Measurements from ENCODE around the gene UBP1. TPM values are rescaled to one million over a fixed set of nuclear protein-coding genes. Genes with fewer than 3 reads are reported as not detected.

Gene UBP1
- total RNA-seq, 4 donors from 2014 or later: 65.9 to 180 (median 86.1) TPM

DNA sequence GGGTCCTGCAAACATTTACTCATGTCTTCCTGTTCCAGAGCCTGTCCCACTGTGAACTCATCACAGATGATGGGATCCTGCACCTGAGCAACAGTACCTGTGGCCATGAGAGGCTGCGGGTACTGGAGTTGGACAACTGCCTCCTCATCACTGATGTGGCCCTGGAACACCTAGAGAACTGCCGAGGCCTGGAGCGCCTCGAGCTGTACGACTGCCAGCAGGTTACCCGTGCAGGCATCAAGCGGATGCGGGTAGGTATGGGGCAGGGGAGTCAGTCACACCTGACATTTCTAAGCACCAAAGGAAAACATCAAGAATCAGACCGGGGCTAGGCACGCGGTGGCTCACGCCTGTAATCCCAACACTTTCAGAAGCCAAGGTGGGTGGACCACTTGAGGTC lies 56.3 kb downstream of the UBP1 start:
- no peaks in the 10 kb centered on the region for H3K9me3 ChIP-seq
- TF ChIP-seq POLR2AphosphoS5 (IDR thresholded peaks at IDR 0.05): no peak
- TF ChIP-seq POLR2A (IDR thresholded peaks at IDR 0.05): no peak
- TF ChIP-seq EP300 (IDR thresholded peaks at IDR 0.05; ENCODE audit: low read depth): no peak
- TF ChIP-seq, protein P1, sequence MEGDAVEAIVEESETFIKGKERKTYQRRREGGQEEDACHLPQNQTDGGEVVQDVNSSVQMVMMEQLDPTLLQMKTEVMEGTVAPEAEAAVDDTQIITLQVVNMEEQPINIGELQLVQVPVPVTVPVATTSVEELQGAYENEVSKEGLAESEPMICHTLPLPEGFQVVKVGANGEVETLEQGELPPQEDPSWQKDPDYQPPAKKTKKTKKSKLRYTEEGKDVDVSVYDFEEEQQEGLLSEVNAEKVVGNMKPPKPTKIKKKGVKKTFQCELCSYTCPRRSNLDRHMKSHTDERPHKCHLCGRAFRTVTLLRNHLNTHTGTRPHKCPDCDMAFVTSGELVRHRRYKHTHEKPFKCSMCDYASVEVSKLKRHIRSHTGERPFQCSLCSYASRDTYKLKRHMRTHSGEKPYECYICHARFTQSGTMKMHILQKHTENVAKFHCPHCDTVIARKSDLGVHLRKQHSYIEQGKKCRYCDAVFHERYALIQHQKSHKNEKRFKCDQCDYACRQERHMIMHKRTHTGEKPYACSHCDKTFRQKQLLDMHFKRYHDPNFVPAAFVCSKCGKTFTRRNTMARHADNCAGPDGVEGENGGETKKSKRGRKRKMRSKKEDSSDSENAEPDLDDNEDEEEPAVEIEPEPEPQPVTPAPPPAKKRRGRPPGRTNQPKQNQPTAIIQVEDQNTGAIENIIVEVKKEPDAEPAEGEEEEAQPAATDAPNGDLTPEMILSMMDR (IDR thresholded peaks at IDR 0.05): no peak
- 98% methylated on average over 12 of the region's 12 CpGs; no CpG with 5 or more reads in 1 of the 2 donors for WGBS, 2 donors (ENCODE audit: low coverage in 1 of 2)
- no peaks in the 10 kb centered on the region for H3K27me3 ChIP-seq
- in situ Hi-C loops (cut with MboI; ENCODE audit: low pct_ligation_motif_present in 1 of 4, low pct_unique_long_range_greater_than_20kb in 1 of 4, low sequenced_read_pairs in 3 of 4) (loop anchor here in 1 of 4 donors (10.0 kb wide), 1 partner anchor 259 kb away; no protein-coding TSS in a partner anchor), intact Hi-C loops (cut with DNase I; ENCODE audit: low total_unique reads) (no loop called here)
- no peak for DNase-seq
- H3K36me3 ChIP-seq: peaks cover 0 to 4% (median 0%) of the 10 kb centered on the region in 4 donors
- no peak overlapping the region for H3K4me3 ChIP-seq
- H3K4me1 ChIP-seq: no peaks in the 10 kb centered on the region
- H3K27ac ChIP-seq: no peak overlapping the region

DNA sequence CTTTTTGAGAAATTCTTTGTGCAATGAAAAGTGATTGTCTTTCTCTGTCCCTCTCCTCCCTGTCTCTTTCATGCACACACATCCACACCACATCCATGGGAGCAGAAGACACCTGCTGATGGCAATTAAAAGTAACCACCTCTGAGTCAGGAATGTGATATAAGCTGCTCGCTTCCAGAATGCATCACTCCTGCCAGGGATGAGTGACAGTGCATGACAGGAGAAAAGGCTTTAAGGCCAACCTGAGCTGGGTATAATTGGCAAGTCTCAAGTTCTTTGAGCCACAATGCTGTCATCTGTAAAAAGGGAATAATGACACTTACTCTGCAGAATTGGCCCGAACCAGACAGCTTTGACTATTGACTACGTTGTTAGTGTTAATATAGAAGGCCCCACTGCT lies 59.6 kb downstream of the UBP1 start:
- H3K9me3 ChIP-seq: no peaks in the 10 kb centered on the region

DNA sequence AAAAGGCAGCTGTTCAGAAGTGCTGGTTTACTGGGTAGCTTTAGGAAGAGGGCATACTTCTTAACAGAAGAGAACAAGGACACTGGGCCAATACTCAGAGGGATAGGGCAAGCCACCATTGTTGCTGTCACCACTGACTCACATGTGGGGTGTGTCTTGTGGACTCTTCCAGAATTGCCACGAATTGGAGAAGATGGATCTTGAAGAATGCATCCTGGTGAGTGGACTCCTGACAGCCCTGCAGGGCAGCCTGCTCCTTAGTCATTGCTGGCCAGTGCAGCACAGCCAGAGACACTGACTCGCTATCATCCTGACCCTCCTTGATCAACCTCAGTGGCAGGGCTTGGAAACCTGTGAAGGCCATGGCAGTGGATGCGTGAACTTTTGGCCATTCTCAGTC lies 62.3 kb downstream of the UBP1 start:
- DNase-seq: no peak
- Histone ChIP-seq H3K9me3 (no peaks in the 10 kb centered on the region), H3K27me3 (no peaks in the 10 kb centered on the region), H3K4me1 (peaks cover 0 to 2% (median 0%) of the 10 kb centered on the region in 4 donors), H3K27ac (no peak overlapping the region), H3K4me3 (no peak overlapping the region), H3K36me3 (no peaks in the 10 kb centered on the region)
- WGBS, 2 donors (ENCODE audit: low coverage in 1 of 2): 94% methylated on average over 3 of the region's 3 CpGs; no CpG with 5 or more reads in 1 of the 2 donors
- intact Hi-C loops (cut with DNase I; ENCODE audit: low total_unique reads): no loop called here
- in situ Hi-C loops (cut with MboI; ENCODE audit: low pct_ligation_motif_present in 1 of 4, low pct_unique_long_range_greater_than_20kb in 1 of 4, low sequenced_read_pairs in 3 of 4): loop anchor here in 1 of 4 donors (10.0 kb wide), 1 partner anchor 243 kb away; no protein-coding TSS in a partner anchor
- TF ChIP-seq POLR2AphosphoS5 (IDR thresholded peaks at IDR 0.05) (no peak), EP300 (IDR thresholded peaks at IDR 0.05; ENCODE audit: low read depth) (no peak), POLR2A (IDR thresholded peaks at IDR 0.05) (no peak)
- TF ChIP-seq, protein P1 (IDR thresholded peaks at IDR 0.05): no peak

More for the DNA sequence above, 59.6 kb downstream of the UBP1 start:
- Histone ChIP-seq H3K27ac (no peak overlapping the region), H3K4me3 (no peak overlapping the region), H3K36me3 (no peaks in the 10 kb centered on the region), H3K27me3 (no peaks in the 10 kb centered on the region), H3K4me1 (no peaks in the 10 kb centered on the region)
- in situ Hi-C loops (cut with MboI; ENCODE audit: low pct_ligation_motif_present in 1 of 4, low pct_unique_long_range_greater_than_20kb in 1 of 4, low sequenced_read_pairs in 3 of 4) (loop anchor here in 1 of 4 donors (10.0 kb wide), 1 partner anchor 256 kb away; no protein-coding TSS in a partner anchor), intact Hi-C loops (cut with DNase I; ENCODE audit: low total_unique reads) (no loop called here)
- WGBS, 2 donors (ENCODE audit: low coverage in 1 of 2): 90 to 92% methylated on average over 3 of the region's 3 CpGs
- no peak for TF ChIP-seq EP300 (IDR thresholded peaks at IDR 0.05; ENCODE audit: low read depth)
- no peak for DNase-seq

DNA sequence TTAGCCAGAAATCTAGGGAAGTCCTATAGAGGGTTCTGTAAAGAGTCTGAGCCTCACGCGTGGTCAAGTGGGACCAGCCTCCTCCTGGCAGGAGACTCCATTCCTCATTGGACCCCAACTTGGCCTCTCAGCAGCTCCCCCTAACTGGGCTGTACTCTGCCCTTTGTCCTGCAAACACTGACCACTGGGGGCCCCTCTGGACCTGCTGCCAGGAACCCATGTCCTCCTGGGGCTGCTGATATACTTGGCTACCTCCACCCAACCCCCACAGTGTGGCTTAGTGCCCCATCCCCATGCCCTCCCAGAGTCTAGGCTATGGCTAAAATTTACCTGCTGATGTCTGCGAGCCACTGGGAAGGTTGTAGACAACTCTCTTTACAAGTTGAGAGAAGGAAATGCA lies 62.7 kb downstream of the UBP1 start:
- H3K9me3 ChIP-seq: no peaks in the 10 kb centered on the region
- no peak overlapping the region for H3K27ac ChIP-seq
- peaks cover 0 to 6% (median 2%) of the 10 kb centered on the region in 4 donors for H3K4me1 ChIP-seq
- in situ Hi-C loops (cut with MboI; ENCODE audit: low pct_ligation_motif_present in 1 of 4, low pct_unique_long_range_greater_than_20kb in 1 of 4, low sequenced_read_pairs in 3 of 4): loop anchor here in 1 of 4 donors (10.0 kb wide), 1 partner anchor 243 kb away; no protein-coding TSS in a partner anchor
- no peaks in the 10 kb centered on the region for H3K27me3 ChIP-seq
- TF ChIP-seq EP300 (IDR thresholded peaks at IDR 0.05; ENCODE audit: low read depth) (no peak), POLR2AphosphoS5 (IDR thresholded peaks at IDR 0.05) (no peak), POLR2A (IDR thresholded peaks at IDR 0.05) (no peak)
- TF ChIP-seq, protein P1 (IDR thresholded peaks at IDR 0.05): no peak
- 90 to 91% methylated on average over 2 to 3 of the region's 3 CpGs for WGBS, 2 donors (ENCODE audit: low coverage in 1 of 2)
- no peak overlapping the region for H3K4me3 ChIP-seq
- no peak for DNase-seq
- no peaks in the 10 kb centered on the region for H3K36me3 ChIP-seq
- intact Hi-C loops (cut with DNase I; ENCODE audit: low total_unique reads): no loop called here

Measured in transverse colon (tissue), 4 donors.